HepG2 (cell line): Measurements from ENCODE around the gene MED13. TPM values are rescaled to one million over a fixed set of nuclear protein-coding genes. Genes with fewer than 3 reads are reported as not detected.

ENCODE experiments used
- ETV6 ChIP-seq: sonication (generic); formaldehyde crosslinking; conservative IDR thresholded peaks from 2 replicates; pipeline ENCODE4 v1.4.0; 2020; ENCODE audit warnings: missing genetic modification reagents
- MAF1 ChIP-seq: sonication (generic); formaldehyde crosslinking; IDR thresholded peaks from 2 replicates; pipeline ENCODE4 v1.5.0; 2020; ENCODE audit warnings: missing genetic modification reagents, borderline replicate concordance
- MXD1 ChIP-seq: sonication (generic); formaldehyde crosslinking; IDR thresholded peaks from 2 replicates; pipeline ENCODE4 v1.4.0; 2020; ENCODE audit warnings: mild to moderate bottlenecking, missing genetic modification reagents
- RARA ChIP-seq: IDR thresholded peaks from 2 replicates; pipeline ENCODE4 v1.6.1; 2016; ENCODE audit warnings: missing genetic modification reagents, missing compliant biosample characterization
- RXRA ChIP-seq: sonication (generic); formaldehyde crosslinking; IDR thresholded peaks from 2 replicates; pipeline ENCODE4 v1.5.1; 2020; ENCODE audit warnings: missing genetic modification reagents
- TOE1 ChIP-seq: sonication (generic); formaldehyde crosslinking; IDR thresholded peaks from 2 replicates; pipeline ENCODE4 v1.4.0; 2020; ENCODE audit warnings: mild to moderate bottlenecking, missing genetic modification reagents
- ZBTB49 ChIP-seq: sonication (generic); formaldehyde crosslinking; IDR thresholded peaks from 2 replicates; pipeline ENCODE4 v1.4.0; 2020; ENCODE audit warnings: missing genetic modification reagents, borderline replicate concordance
- ZKSCAN1 ChIP-seq: fragments of 150-350 bp; IDR thresholded peaks from 2 replicates; pipeline ENCODE4 v1.6.1; 2014; ENCODE audit warnings: low read length
- ZNF318 ChIP-seq: sonication (generic); formaldehyde crosslinking; IDR thresholded peaks from 2 replicates; pipeline ENCODE4 v1.4.0; 2020; ENCODE audit warnings: mild to moderate bottlenecking, missing genetic modification reagents
- ZNF33B ChIP-seq: sonication (generic); formaldehyde crosslinking; IDR thresholded peaks from 2 replicates; pipeline ENCODE4 v1.5.1; 2020; ENCODE audit warnings: mild to moderate bottlenecking, missing genetic modification reagents
- ZNF546 ChIP-seq: sonication (generic); formaldehyde crosslinking; conservative IDR thresholded peaks from 2 replicates; pipeline ENCODE4 v1.8.1; 2023; ENCODE audit warnings: mild to moderate bottlenecking, missing genetic modification reagents
- ZNF792 ChIP-seq: IDR thresholded peaks from 2 replicates; pipeline ENCODE4 v1.6.1; 2016
- ZSCAN30 ChIP-seq: sonication (generic); formaldehyde crosslinking; IDR thresholded peaks from 2 replicates; pipeline ENCODE4 v1.5.0; 2020; ENCODE audit warnings: mild to moderate bottlenecking, missing genetic modification reagents
- ZSCAN31 ChIP-seq: sonication (generic); formaldehyde crosslinking; IDR thresholded peaks from 2 replicates; pipeline ENCODE4 v1.5.0; 2020; ENCODE audit warnings: low read depth, mild to moderate bottlenecking, missing genetic modification reagents
- polyA plus RNA-seq, 8 experiments: library from polyadenylated mRNA; depleted of rRNA in 3 of 8; stranded (reverse) in 7 of 8; unstranded in 1 of 8; fragments of >200 nt; fragmentation: Illumina TruSeq in 4 of 8; extraction: Trizol in 4 of 8; gene quantifications; 2 replicates each; pipeline versions ENCODE4 v1.2.1 to v1.2.3, GENCODE V29; 2011 to 2016; ENCODE audit warnings: low read depth in 4 of 8, missing spikeins in 1 of 8, mixed read lengths in 1 of 8; ENCODE audit not compliant: insufficient read depth in 1 of 8
- total RNA-seq, 5 experiments: library from RNA; depleted of rRNA; stranded (reverse); fragments of >200 nt; fragmentation: Illumina TruSeq; extraction: Trizol; gene quantifications; 2 replicates each; pipeline ENCODE4 v1.2.3, GENCODE V29; 2016; ENCODE audit warnings: low read depth in 1 of 5
- TF ChIP-seq, protein P1 (sequence below): sonication (generic); formaldehyde crosslinking; IDR thresholded peaks from 2 replicates; pipeline ENCODE4 v1.5.1; 2020; ENCODE audit warnings: missing genetic modification reagents, mild to moderate bottlenecking, borderline replicate concordance

The MED13 gene
- total and polyA plus RNA-seq, 2 of the 13 experiments (the other 11 are each of a cell fraction or from before 2014, with no cell fraction given): 27.4 to 69.1 TPM

- TF ChIP-seq ZNF546 (CRISPR knock-in tag) (0 out of 2 replicates have a peak, but pooled peaks have one; percentile 42), ZBTB49 (no peak), ZKSCAN1 (no peak), ETV6 (0 out of 2 replicates have a peak, but pooled peaks have one; percentile 36), ZSCAN31 (CRISPR knock-in tag) (peak; percentile 67), RXRA (peak; percentile 81), MXD1 (peak; percentile 57; the same call in 1 of the 2 replicates), ZNF318 (no peak), ZNF33B (CRISPR knock-in tag) (peak; percentile 82; the same call in 1 of the 2 replicates), MAF1 (CRISPR knock-in tag) (no peak), TOE1 (no peak), ZSCAN30 (no peak), RARA (CRISPR knock-in tag) (no peak; the same call in 1 of the 2 replicates), ZNF792 (no peak)
- TF ChIP-seq, protein P1, sequence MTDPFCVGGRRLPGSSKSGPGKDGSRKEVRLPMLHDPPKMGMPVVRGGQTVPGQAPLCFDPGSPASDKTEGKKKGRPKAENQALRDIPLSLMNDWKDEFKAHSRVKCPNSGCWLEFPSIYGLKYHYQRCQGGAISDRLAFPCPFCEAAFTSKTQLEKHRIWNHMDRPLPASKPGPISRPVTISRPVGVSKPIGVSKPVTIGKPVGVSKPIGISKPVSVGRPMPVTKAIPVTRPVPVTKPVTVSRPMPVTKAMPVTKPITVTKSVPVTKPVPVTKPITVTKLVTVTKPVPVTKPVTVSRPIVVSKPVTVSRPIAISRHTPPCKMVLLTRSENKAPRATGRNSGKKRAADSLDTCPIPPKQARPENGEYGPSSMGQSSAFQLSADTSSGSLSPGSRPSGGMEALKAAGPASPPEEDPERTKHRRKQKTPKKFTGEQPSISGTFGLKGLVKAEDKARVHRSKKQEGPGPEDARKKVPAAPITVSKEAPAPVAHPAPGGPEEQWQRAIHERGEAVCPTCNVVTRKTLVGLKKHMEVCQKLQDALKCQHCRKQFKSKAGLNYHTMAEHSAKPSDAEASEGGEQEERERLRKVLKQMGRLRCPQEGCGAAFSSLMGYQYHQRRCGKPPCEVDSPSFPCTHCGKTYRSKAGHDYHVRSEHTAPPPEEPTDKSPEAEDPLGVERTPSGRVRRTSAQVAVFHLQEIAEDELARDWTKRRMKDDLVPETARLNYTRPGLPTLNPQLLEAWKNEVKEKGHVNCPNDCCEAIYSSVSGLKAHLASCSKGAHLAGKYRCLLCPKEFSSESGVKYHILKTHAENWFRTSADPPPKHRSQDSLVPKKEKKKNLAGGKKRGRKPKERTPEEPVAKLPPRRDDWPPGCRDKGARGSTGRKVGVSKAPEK: no peak
Observed at GRCh38 chr17:62065611-62066468, 762 bp upstream of the MED13 start (continued).
